ENCODE measurements around the gene KIF1B.

DNA sequence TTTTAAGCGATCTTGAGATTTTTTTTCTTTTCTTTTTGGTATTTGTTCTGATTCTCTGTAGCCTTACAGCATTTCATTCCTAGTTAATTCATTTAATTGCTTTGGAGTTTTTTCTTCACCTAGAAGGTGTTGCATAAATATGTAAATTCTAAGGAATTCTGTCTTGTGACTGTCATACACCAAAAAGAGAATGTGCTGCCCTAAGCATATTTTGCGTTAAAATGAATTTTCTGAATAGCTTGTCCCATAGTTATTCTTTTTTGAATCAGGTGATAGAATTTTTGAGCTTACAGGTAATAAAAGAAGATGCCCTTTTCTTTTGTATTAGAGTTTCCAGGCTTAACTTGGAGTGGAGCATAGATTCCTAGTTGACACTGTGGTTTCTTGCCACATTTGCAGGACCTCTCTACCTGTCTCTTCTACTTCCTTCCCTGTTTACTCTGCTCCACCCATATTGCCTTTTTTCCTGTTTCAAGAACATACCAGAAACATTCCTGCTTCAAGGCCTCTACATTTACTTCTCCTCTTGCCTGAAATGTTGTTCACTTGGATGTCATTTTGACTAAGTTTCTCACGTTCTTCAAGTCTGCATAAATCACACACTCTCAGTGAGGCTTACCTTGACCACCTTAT lies 53.2 kb downstream of the KIF1B start:
- TF ChIP-seq EZH2 (optimal IDR thresholded peaks at IDR 0.05; ENCODE audit: low read depth, low read length): no peak
- TF ChIP-seq, protein P1, sequence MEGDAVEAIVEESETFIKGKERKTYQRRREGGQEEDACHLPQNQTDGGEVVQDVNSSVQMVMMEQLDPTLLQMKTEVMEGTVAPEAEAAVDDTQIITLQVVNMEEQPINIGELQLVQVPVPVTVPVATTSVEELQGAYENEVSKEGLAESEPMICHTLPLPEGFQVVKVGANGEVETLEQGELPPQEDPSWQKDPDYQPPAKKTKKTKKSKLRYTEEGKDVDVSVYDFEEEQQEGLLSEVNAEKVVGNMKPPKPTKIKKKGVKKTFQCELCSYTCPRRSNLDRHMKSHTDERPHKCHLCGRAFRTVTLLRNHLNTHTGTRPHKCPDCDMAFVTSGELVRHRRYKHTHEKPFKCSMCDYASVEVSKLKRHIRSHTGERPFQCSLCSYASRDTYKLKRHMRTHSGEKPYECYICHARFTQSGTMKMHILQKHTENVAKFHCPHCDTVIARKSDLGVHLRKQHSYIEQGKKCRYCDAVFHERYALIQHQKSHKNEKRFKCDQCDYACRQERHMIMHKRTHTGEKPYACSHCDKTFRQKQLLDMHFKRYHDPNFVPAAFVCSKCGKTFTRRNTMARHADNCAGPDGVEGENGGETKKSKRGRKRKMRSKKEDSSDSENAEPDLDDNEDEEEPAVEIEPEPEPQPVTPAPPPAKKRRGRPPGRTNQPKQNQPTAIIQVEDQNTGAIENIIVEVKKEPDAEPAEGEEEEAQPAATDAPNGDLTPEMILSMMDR (IDR thresholded peaks at IDR 0.05; ENCODE audit: low read length): no peak

Measured in MM.1S (cell line).